ENCODE measurements around the gene NQO1. TPM values are rescaled to one million over a fixed set of nuclear protein-coding genes. Genes with fewer than 3 reads are reported as not detected.

NQO1 gene
- total and polyA plus RNA-seq, 9 of the 15 experiments (the other 6 are each of a cell fraction or from before 2014, with no cell fraction given), result 96.7 to 198 (median 122) TPM

- peak; percentile 50; the same call in 1 of the 2 replicates for TF ChIP-seq ZBTB40 (IDR thresholded peaks at IDR 0.05)
- TF ChIP-seq ZBTB40 (CRISPR knock-in tag; IDR thresholded peaks at IDR 0.05), result no peak
- TF ChIP-seq PYGO2 (tag; IDR thresholded peaks at IDR 0.05), result no peak
- TF ChIP-seq ZBTB7A (IDR thresholded peaks at IDR 0.05; ENCODE audit: borderline replicate concordance, control insufficient read depth, low read depth, low read length), result 0 out of 2 replicates have a peak, but pooled peaks have one; percentile 35
- no peak for TF ChIP-seq NR3C1 (CRISPR knock-in tag; IDR thresholded peaks at IDR 0.05)
- TF ChIP-seq NCOA2 (IDR thresholded peaks at IDR 0.05; ENCODE audit: partially characterized antibody in 2 of 2), result no peak
- no peak for TF ChIP-seq STAT5B (CRISPR knock-in tag; IDR thresholded peaks at IDR 0.05)
- no peak for TF ChIP-seq ATF2 (CRISPR knock-in tag; IDR thresholded peaks at IDR 0.05)
- TF ChIP-seq NCOR1 (IDR thresholded peaks at IDR 0.05), result 0 out of 2 replicates have a peak, but pooled peaks have one; percentile 16
Measured at GRCh38 chr16:69726313-69727060, at the start of gene NQO1 (continued).

All from K562 (cell line).